Muscle of arm (tissue), 12 donors: ENCODE measurements around the gene INPP5E. TPM values are rescaled to one million over a fixed set of nuclear protein-coding genes. Genes with fewer than 3 reads are reported as not detected.

Experiments used
- DNase-seq: peaks from one replicate; pipeline ENCODE4 v3.0.0-alpha.2; 2013
- polyA plus RNA-seq, 12 donors: library from polyadenylated mRNA; unstranded; fragments of 120-200 nt; gene quantifications; one replicate each; pipeline ENCODE4 v1.2.1, GENCODE V29; 2013; ENCODE audit not compliant: insufficient read length in 12 of 12

INPP5E gene
- polyA plus RNA-seq, 12 donors: 7.0 to 15.1 (median 9.8) TPM; not detected in 1

- no peak for DNase-seq
These were observed 47.7 kb downstream of the INPP5E start for GRCh38 chr9:136391737-136392537.

GRCh38 chr9:136389396-136389795 is 50.2 kb downstream of the INPP5E start:
- DNase-seq: no peak

GRCh38 chr9:136387217-136387616 is 52.4 kb downstream of the INPP5E start:
- DNase-seq: no peak

GRCh38 chr9:136386018-136386417 is 53.6 kb downstream of the INPP5E start:
- no peak for DNase-seq

GRCh38 chr9:136385015-136385414 is 54.6 kb downstream of the INPP5E start:
- no peak for DNase-seq

GRCh38 chr9:136383436-136383835 is 56.2 kb downstream of the INPP5E start:
- no peak for DNase-seq

GRCh38 chr9:136381966-136382513 is 57.6 kb downstream of the INPP5E start:
- DNase-seq: no peak

- no peak for DNase-seq
These were observed 58.3 kb downstream of the INPP5E start for GRCh38 chr9:136381311-136381710.

GRCh38 chr9:136380381-136380780 is 59.3 kb downstream of the INPP5E start:
- DNase-seq: no peak

GRCh38 chr9:136379891-136380290 is 59.8 kb downstream of the INPP5E start:
- DNase-seq: no peak

GRCh38 chr9:136379401-136379800 is 60.2 kb downstream of the INPP5E start:
- DNase-seq: no peak

- no peak for DNase-seq
These were observed 60.7 kb downstream of the INPP5E start for GRCh38 chr9:136379003-136379287.

Other genes starting within 250 kb of the INPP5E start
- gene LHX3, start 234.7 kb downstream of the INPP5E start, polyA plus RNA-seq: under 1 TPM in 2 of 12 donors, not detected in 10; 0.08 to 0.28 TPM
- gene QSOX2, start 194.0 kb downstream of the INPP5E start, polyA plus RNA-seq: 10 to 100 TPM in 3 of 12 donors, 1 to 10 TPM in 8, not detected in 1; 6.1 to 13.7 (median 8.9) TPM
- under 1 TPM in 8 of 12 donors, not detected in 4; 0.03 to 0.68 (median 0.06) TPM for gene CCDC187, start 135.8 kb downstream of the INPP5E start, polyA plus RNA-seq
- gene GPSM1, start 112.3 kb downstream of the INPP5E start, polyA plus RNA-seq: 10 to 100 TPM in 11 of 12 donors, not detected in 1; 14.2 to 45.9 (median 20.8) TPM
- gene DNLZ, start 76.1 kb downstream of the INPP5E start, polyA plus RNA-seq: 10 to 100 TPM in 4 of 12 donors, 1 to 10 TPM in 6, not detected in 2; 4.5 to 16.7 (median 9.1) TPM
- 1 to 10 TPM in 6 of 12 donors, under 1 TPM in 5, not detected in 1; 0.62 to 9.3 (median 1.0) TPM for gene CARD9, start 66.2 kb downstream of the INPP5E start, polyA plus RNA-seq
- 10 to 100 TPM in 1 of 12 donors, 1 to 10 TPM in 10, not detected in 1; 4.8 to 10.2 (median 5.6) TPM for gene SNAPC4, start 39.7 kb downstream of the INPP5E start, polyA plus RNA-seq
- 10 to 100 TPM in 11 of 12 donors, not detected in 1; 24.0 to 60.2 (median 28.3) TPM for gene ENTR1, start 29.2 kb downstream of the INPP5E start, polyA plus RNA-seq
- gene PMPCA, start 29.2 kb downstream of the INPP5E start, polyA plus RNA-seq: 10 to 100 TPM in 11 of 12 donors, not detected in 1; 27.6 to 43.2 (median 37.4) TPM
- 10 to 100 TPM in 11 of 12 donors, not detected in 1; 29.9 to 45.1 (median 36.7) TPM for gene SEC16A, start 43.2 kb upstream of the INPP5E start, polyA plus RNA-seq
- 10 to 100 TPM in 11 of 12 donors, not detected in 1; 18.0 to 47.5 (median 20.6) TPM for gene NOTCH1, start 106.2 kb upstream of the INPP5E start, polyA plus RNA-seq
- 10 to 100 TPM in 11 of 12 donors, not detected in 1; 43.2 to 71.5 (median 49.6) TPM for gene EGFL7, start 223.1 kb upstream of the INPP5E start, polyA plus RNA-seq
- gene AGPAT2, start 247.6 kb upstream of the INPP5E start, polyA plus RNA-seq: 10 to 100 TPM in 6 of 12 donors, 1 to 10 TPM in 5, not detected in 1; 8.2 to 32.3 (median 10.1) TPM